Limb (tissue), 2 donors: Measurements from ENCODE around the gene SHISA8.

Source experiments
- DNase-seq, 2 donors: peaks; one replicate each; pipeline ENCODE4 v3.0.0-alpha.2; 2016; ENCODE audit errors: extremely low spot score in 2 of 2

The SHISA8 gene

GRCh38 chr22:41862530-41863266 lies 52.2 kb downstream of the SHISA8 start:
- peak in 1 of 2 donors; percentile 32 for DNase-seq

- no peak for DNase-seq
These were observed 52.7 kb downstream of the SHISA8 start for GRCh38 chr22:41862160-41862529.
